Stimulated activated CD8-positive, alpha-beta memory T cell treated with anti-CD3 and anti-CD28 coated beads, Interleukin-4, amount 100 ng/mL, for 48 hours (primary cell): ENCODE measurements around the gene PCBP4.
A peak's percentile ranks its signal among the peaks of the same experiment; 100 is the strongest.

Experiments used
- DNase-seq: peaks from one replicate; pipeline ENCODE4 v3.0.0-alpha.2; 2020

PCBP4 gene

GRCh38 chr3:51967384-51968169, at the start of gene PCBP4:
TSS of gene PCBP4 (minus strand) at chr3:51967454. CDS start at chr3:51961240, 6,214 bp downstream.
- DNase-seq: peak; percentile 53

GRCh38 chr3:52015438-52016228, 48.4 kb upstream of the PCBP4 start:
- no peak for DNase-seq

- no peak for DNase-seq
These were observed 47.4 kb upstream of the PCBP4 start for GRCh38 chr3:52014613-52015012.

DNA sequence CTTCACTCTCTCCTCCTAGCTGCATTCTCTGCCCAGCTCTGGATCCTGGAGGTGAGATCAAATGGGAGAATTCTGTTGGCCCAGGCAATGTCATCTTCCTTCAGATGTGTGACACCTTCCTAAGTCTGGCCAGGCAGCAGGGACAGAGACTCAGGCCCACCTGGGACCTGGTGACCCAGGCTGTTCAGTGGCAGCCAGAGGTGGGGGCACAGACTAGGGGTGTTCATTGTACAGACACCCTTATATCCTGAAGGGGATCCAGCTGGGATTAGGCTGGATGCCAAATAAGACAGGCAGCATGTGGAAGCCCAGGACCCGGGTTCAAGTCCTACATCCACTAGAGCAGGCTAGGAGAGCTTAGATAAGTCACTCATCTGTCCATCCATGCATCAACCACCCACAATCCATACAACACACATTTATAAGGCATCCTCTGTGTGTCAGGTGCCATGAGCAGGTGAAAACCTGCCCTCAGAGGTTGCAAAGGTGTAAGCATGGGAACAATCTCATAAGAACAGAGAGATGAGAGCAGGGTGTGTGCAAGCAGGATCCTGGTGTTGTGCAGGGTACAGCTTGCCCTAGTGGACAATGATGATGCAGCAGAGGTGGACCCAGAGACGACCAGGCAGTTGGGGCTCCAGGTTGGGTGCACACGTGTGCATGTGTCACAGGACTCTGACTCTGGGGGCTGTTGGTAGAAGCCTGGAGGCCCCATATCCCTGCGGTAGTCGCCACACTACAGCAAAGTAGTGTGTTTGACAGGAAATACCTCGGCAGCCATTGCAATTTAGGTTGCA, 46.7 kb upstream of the PCBP4 start:
- DNase-seq: no peak

DNA sequence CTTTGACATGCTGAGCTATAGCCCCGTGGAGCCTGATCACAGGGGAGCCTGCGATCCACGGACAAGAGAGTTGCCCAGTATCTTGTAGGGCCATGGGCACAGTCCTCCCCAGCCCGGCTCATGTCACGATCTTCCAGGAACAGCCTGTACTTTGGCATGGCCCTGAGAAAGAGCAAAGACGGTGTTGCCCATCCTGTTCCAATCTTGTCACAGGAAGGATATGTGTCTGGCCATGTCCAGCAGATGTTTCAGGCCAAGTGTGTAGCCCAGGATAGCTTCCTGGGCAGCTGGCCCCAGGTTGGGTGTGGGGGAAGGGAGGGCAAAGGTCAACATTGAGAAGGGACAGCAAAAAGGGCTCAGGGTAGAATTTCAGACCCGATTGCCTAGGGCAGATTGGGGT, 45.4 kb upstream of the PCBP4 start:
- DNase-seq: no peak

- no peak for DNase-seq
These were observed 43.2 kb upstream of the PCBP4 start for GRCh38 chr3:52010431-52010830.

- DNase-seq: no peak
These were observed 40.0 kb upstream of the PCBP4 start for GRCh38 chr3:52007291-52007690.

DNA sequence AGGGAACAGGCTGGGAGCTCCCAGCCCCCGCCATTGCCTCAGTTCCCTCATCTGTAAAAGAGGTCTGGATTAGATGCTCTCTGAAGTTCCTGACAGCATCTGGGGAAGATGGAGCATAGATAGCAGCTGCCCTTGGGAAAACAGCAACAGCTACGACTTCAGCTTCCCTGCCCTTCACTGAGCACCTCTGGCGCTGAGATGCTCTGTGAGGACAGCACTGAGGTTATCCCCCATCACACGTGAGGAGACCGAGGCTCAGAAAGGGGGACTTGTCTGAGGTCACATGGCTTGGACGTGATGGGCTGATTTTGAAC, 39.5 kb upstream of the PCBP4 start:
- DNase-seq: no peak

DNA sequence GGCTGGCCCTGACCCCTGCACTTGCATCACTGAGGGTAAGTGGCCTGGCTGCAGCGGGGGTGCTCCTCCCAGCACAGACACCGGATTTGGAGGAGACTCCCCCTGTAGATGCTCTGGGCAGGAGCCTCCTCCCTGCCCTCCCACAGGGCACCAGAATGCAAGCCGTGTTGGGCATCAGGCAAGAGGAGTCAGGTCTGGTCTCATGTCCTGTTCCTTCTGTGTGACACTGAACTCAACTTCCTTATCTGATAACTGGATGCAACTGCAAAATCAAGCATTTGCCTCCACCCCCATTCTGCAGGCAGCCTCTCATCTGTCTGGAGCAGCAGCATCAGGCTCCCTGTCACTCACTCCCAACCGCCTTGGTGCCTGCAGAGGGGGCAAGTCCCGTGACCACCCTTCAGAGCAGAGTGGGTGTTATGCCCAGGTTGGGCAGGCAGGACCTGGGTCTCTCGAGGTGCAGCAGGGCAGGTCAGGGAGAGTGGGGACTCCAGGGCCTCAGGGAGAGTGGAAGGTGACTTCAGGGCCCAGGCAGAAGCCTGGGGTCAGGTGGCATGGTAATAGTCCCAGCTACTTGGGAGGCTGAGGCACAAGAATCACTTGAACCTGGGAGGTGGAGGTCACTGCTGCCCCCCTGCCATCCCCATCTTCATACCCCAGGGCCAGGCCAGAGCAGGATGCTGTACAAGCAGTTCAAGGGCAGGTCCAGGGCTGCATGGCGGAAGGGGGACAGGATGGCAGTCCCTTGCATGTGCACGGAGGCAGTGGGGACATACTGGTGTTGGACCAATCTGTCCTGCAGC, 39.0 kb upstream of the PCBP4 start:
- DNase-seq: no peak

- no peak for DNase-seq
These were observed 38.3 kb upstream of the PCBP4 start for GRCh38 chr3:52005571-52005986.

- DNase-seq: no peak
These were observed 37.7 kb upstream of the PCBP4 start for GRCh38 chr3:52004906-52005395.

GRCh38 chr3:52004163-52004787, 37.0 kb upstream of the PCBP4 start:
- no peak for DNase-seq

GRCh38 chr3:52002748-52003147, 35.5 kb upstream of the PCBP4 start:
- DNase-seq: no peak

DNA sequence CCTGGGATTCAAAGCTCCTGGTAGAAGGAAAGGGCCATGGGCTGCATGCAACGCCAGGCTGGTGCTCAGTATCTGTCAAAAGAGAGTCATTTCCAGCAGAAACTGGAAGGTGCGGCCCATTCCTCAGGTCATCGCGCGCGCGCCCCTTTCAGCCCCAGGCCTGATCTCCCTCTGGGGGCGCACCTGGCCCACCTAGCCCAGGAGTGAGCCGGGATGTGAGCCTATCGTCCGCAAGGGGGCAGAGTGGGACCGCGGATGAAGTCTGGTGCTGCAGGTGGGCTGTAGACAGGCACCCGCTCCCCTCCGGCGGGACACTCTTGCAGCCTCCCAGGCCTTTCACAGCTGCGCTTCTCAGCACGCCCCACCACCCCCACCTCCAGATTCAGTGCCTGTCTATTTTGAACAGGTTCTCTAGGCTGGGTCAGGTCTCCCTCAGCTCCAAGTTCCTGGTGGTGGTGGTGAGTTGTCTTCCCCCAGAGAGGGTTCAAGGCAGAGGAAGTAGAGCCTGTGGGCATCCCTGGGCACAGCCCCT, 34.3 kb upstream of the PCBP4 start:
- DNase-seq: peak; percentile 93

GRCh38 chr3:51999846-52000245, 32.6 kb upstream of the PCBP4 start:
- no peak for DNase-seq

- DNase-seq: no peak
These were observed 31.5 kb upstream of the PCBP4 start for GRCh38 chr3:51998774-51999173.

DNA sequence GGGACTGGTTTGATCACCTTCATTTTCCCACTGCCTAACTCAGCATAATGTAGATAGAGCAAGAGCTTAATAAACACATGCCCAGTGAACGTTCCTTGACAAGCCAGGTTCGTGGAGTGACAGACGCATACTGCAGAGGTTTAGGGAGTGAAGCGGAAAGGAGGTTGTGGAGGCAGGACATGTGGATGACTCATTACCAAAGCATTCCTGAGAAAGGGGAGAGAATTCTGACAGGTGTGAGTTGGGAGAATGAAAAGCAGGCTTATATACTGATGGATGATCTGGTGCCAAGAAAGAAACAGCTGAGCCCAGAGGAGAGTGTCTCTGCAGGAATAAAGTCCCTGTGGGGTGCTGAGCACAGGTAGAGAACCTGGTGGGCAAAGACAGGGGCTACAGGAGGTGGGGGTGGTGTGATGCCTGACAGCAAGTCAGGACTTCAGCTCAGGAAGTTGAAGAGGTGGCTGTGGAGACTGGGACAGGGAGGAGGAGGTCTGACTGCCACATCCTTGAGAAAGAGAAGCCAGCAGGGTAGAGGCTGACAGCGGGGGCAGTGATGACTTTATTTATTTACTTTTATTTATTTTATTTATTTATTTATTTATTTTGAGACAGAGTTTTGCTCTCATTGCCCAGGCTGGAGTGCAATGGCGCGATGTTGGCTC, 30.8 kb upstream of the PCBP4 start:
- DNase-seq: no peak

DNA sequence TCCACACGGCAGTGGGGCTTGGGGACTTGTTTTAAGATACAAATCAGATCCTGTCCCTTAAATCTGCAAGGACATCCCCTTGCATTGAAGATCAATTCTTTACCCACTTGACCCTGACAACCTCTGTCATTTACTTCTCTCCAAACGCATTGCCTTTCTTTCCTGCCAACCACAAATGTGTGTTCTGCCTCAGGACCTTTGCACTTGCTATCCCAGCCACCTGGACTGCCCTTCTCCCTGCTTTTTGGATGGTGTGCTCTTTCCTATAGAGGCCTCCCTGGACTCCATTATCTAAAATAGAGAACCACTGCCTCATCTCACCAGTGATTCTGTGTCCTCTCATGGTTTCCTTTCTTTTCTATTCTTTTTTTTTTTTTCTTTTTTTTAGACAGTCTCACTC, 29.9 kb upstream of the PCBP4 start:
- DNase-seq: no peak

DNA sequence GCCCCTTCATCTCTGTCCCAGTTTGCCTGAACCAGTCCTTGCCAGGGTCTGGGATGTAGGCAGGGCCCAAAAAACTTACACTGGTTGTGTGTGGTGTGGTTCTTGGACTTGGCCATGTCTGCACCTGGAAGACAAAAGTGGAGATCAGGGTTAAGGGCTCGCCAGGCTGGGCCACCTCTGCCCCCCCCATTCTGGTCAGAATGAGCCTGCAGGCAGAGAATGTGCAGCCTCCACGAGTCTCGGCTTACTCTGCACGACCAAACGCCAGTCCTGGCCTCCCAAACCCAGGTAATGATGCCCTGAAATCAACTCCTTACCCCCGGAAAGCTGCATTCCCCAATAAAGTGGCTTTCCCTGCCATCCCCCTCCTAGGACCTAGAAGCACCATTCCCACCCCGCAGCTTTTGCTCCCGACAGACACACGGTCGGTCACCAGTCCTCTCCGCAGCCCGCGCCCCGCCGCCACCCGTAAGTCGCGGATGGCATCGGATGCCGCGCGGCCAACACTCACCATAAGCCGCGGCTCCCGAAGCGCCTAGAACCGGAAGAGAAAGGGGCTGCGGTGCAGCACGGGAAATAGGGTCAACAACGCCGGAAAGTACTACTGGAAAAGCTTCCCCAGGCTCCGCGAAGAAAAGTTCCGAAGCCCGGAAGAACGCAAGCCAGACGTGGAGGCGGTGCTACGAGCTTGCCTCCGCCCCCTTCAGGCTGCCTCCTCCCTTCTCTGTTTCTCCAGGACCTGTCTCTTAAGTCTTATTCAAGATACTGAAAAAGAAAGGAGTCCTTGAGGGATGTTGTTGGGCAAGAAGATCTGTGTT, 28.3 kb upstream of the PCBP4 start, which contains the start of gene RPL29:
TSS of gene RPL29 (minus strand) at position 550 of the 818 bp plus-strand sequence. CDS start at position 116, 434 bp downstream.
- peak; percentile 93 for DNase-seq

- DNase-seq: no peak
These were observed 27.3 kb upstream of the PCBP4 start for GRCh38 chr3:51994530-51994929.
